BE2C (cell line): ENCODE data around the gene SMAD3.

ENCODE experiments used
- DNase-seq: peaks from one replicate; pipeline ENCODE4 v3.0.0-alpha.2; 2020
- H3K27me3 ChIP-seq: fragments of 250-450 bp; sonication (Bioruptor Pico); 2 replicates; pipeline ENCODE4 v1.5.1; 2020; ENCODE audit warnings: mild to moderate bottlenecking
- H3K36me3 ChIP-seq: fragments of 250-450 bp; sonication (Bioruptor Pico); 2 replicates; pipeline ENCODE4 v1.5.1; 2020; ENCODE audit warnings: mild to moderate bottlenecking
- H3K4me1 ChIP-seq: fragments of 250-450 bp; sonication (Bioruptor Pico); 2 replicates; pipeline ENCODE4 v1.5.1; 2020
- H3K4me3 ChIP-seq: 2 replicates; pipeline ENCODE4 v1.5.1; 2011; ENCODE audit warnings: low read depth, low read length
- H3K9me3 ChIP-seq: fragments of 250-450 bp; sonication (Bioruptor Pico); 2 replicates; pipeline ENCODE4 v1.5.1; 2020
- CTCF ChIP-seq: IDR thresholded peaks from 2 replicates; pipeline ENCODE4 v1.5.1; 2012; ENCODE audit warnings: mild to moderate bottlenecking, low read depth, low read length

SMAD3 gene

GRCh38 chr15:67225336-67225735, 159.9 kb downstream of the SMAD3 start:
- Histone ChIP-seq H3K36me3 (peaks cover 5% of the 10 kb centered on the region), H3K4me1 (no peaks in the 10 kb centered on the region)
- no peak for DNase-seq

GRCh38 chr15:67227431-67227830, 162.0 kb downstream of the SMAD3 start:
- H3K4me3 ChIP-seq: no peak overlapping the region
- no peaks in the 10 kb centered on the region for H3K27me3 ChIP-seq
- H3K9me3 ChIP-seq: no peaks in the 10 kb centered on the region
- no peak for TF ChIP-seq CTCF
- no peaks in the 10 kb centered on the region for H3K4me1 ChIP-seq
- no peak for DNase-seq
- H3K36me3 ChIP-seq: peaks cover 11% of the 10 kb centered on the region

More at GRCh38 chr15:67225336-67225735, 159.9 kb downstream of the SMAD3 start:
- Histone ChIP-seq H3K4me3 (no peak overlapping the region), H3K9me3 (no peaks in the 10 kb centered on the region), H3K27me3 (no peaks in the 10 kb centered on the region)
- TF ChIP-seq CTCF: no peak

GRCh38 chr15:67227846-67228245, 162.4 kb downstream of the SMAD3 start:
- DNase-seq: no peak
- Histone ChIP-seq H3K36me3 (peaks cover 14% of the 10 kb centered on the region), H3K4me1 (no peaks in the 10 kb centered on the region), H3K9me3 (no peaks in the 10 kb centered on the region), H3K27me3 (no peaks in the 10 kb centered on the region), H3K4me3 (no peak overlapping the region)
- TF ChIP-seq CTCF: no peak

- no peak for DNase-seq
These were observed 162.9 kb downstream of the SMAD3 start for GRCh38 chr15:67228286-67228685.

GRCh38 chr15:67230504-67230903, 165.1 kb downstream of the SMAD3 start:
- no peak for DNase-seq
- no peak for TF ChIP-seq CTCF
- H3K9me3 ChIP-seq: no peaks in the 10 kb centered on the region
- no peaks in the 10 kb centered on the region for H3K27me3 ChIP-seq
- H3K36me3 ChIP-seq: peaks cover 19% of the 10 kb centered on the region
- H3K4me3 ChIP-seq: no peak overlapping the region
- no peaks in the 10 kb centered on the region for H3K4me1 ChIP-seq

More at GRCh38 chr15:67228286-67228685, 162.9 kb downstream of the SMAD3 start:
- H3K9me3 ChIP-seq: no peaks in the 10 kb centered on the region
- no peak overlapping the region for H3K4me3 ChIP-seq
- no peak for TF ChIP-seq CTCF
- peaks cover 15% of the 10 kb centered on the region for H3K36me3 ChIP-seq
- no peaks in the 10 kb centered on the region for H3K27me3 ChIP-seq
- no peaks in the 10 kb centered on the region for H3K4me1 ChIP-seq

- H3K9me3 ChIP-seq: no peaks in the 10 kb centered on the region
- H3K36me3 ChIP-seq: peaks cover 17% of the 10 kb centered on the region
- TF ChIP-seq CTCF: no peak
- H3K4me3 ChIP-seq: no peak overlapping the region
- H3K27me3 ChIP-seq: no peaks in the 10 kb centered on the region
- no peak for DNase-seq
- no peaks in the 10 kb centered on the region for H3K4me1 ChIP-seq
These were observed 167.2 kb downstream of the SMAD3 start for GRCh38 chr15:67232591-67232990.
